22Rv1 (cell line): Measurements from ENCODE around the gene NANOS1.

Source experiments
- CTCF ChIP-seq: fragments of 450-650 bp; IDR thresholded peaks from 2 replicates; pipeline ENCODE4 v1.5.1; 2017; ENCODE audit warnings: mild to moderate bottlenecking
- ZFX ChIP-seq: fragments of 450-650 bp; IDR thresholded peaks from 2 replicates; pipeline ENCODE4 v1.6.1; 2017; ENCODE audit warnings: antibody characterized with exemption, borderline replicate concordance

- TF ChIP-seq CTCF (no peak), ZFX (no peak)
These were observed 44.1 kb downstream of the NANOS1 start for GRCh38 chr10:119073584-119073983.
